HPDE6-E6E7 (cell line): ENCODE measurements around the gene RPTOR.
"Not testable (repeated sequence)": the region's sequence is repeated elsewhere in the genome, so short reads cannot be mapped to it uniquely, and the experiment has no call there.

ENCODE experiments used
- DNase-seq: peaks from one replicate; pipeline ENCODE4 v3.0.0; 2011; ENCODE audit warnings: missing footprints; ENCODE audit errors: extremely low spot score

Gene RPTOR

GRCh38 chr17:80552523-80552922 lies 7.9 kb downstream of the RPTOR start:
- no peak for DNase-seq

- DNase-seq = no peak
These were observed 10.6 kb downstream of the RPTOR start for GRCh38 chr17:80555266-80555665.

GRCh38 chr17:80558046-80558445 lies 13.4 kb downstream of the RPTOR start:
- DNase-seq = no peak

- DNase-seq = no peak
These were observed 15.2 kb downstream of the RPTOR start for GRCh38 chr17:80559825-80560251.

GRCh38 chr17:80561541-80562114 lies 17.0 kb downstream of the RPTOR start:
- no peak for DNase-seq

- DNase-seq = no peak
These were observed 19.9 kb downstream of the RPTOR start for GRCh38 chr17:80564545-80564944.

GRCh38 chr17:80565343-80566053 lies 20.9 kb downstream of the RPTOR start:
- DNase-seq = no peak

- DNase-seq = no peak
These were observed 21.4 kb downstream of the RPTOR start for GRCh38 chr17:80566054-80566400.

GRCh38 chr17:80568246-80568645 lies 23.6 kb downstream of the RPTOR start:
- no peak for DNase-seq

- DNase-seq = no peak
These were observed 25.3 kb downstream of the RPTOR start for GRCh38 chr17:80569924-80570323.

GRCh38 chr17:80573701-80574100 lies 29.1 kb downstream of the RPTOR start:
- no peak for DNase-seq

- no peak for DNase-seq
These were observed 29.9 kb downstream of the RPTOR start for GRCh38 chr17:80574496-80574895.

GRCh38 chr17:80575057-80575875 lies 30.6 kb downstream of the RPTOR start:
- peak; percentile 91 for DNase-seq

- no peak for DNase-seq
These were observed 33.4 kb downstream of the RPTOR start for GRCh38 chr17:80577876-80578570.

GRCh38 chr17:80578668-80579388 lies 34.2 kb downstream of the RPTOR start:
- not testable (repeated sequence) for DNase-seq

- no peak for DNase-seq
These were observed 37.5 kb downstream of the RPTOR start for GRCh38 chr17:80582165-80582564.

GRCh38 chr17:80584176-80584905 lies 39.7 kb downstream of the RPTOR start:
- no peak for DNase-seq

- DNase-seq = no peak
These were observed 41.5 kb downstream of the RPTOR start for GRCh38 chr17:80585890-80586845.

GRCh38 chr17:80586846-80587228 lies 42.2 kb downstream of the RPTOR start:
- no peak for DNase-seq
